Right lobe of liver (tissue), 6 donors: Measurements from ENCODE around the gene PHETA2. TPM values are rescaled to one million over a fixed set of nuclear protein-coding genes. Genes with fewer than 3 reads are reported as not detected.

Experiments
- ATAC-seq, 4 donors: fragments of 200-7000 bp; cut with Tn5 transposase; one replicate each; pipeline ENCODE4 v1.9.1; 2020; ENCODE audit warnings: mild to moderate bottlenecking in 4 of 4, moderate library complexity in 4 of 4
- DNase-seq, 3 donors: peaks; one replicate each; pipeline ENCODE4 v3.0.0-alpha.2; 2020
- H3K27ac ChIP-seq, 3 donors: fragments of 200-600 bp; one replicate each; pipeline ENCODE4 v1.8.0; 2022
- H3K27me3 ChIP-seq, 2 donors: fragments of 200-600 bp; one replicate each; pipeline ENCODE4 v1.8.0; 2022
- H3K36me3 ChIP-seq, 4 donors: fragments of 200-600 bp; sonication (generic) in 1 of 4; one replicate each; pipeline versions ENCODE4 v1.5.1 to v1.8.0; 2017 to 2022; ENCODE audit warnings: control low read depth in 1 of 4
- H3K4me1 ChIP-seq, 4 donors: fragments of 200-600 bp; sonication (generic) in 1 of 4; one replicate each; pipeline versions ENCODE4 v1.5.1 to v1.8.0; 2017 to 2022; ENCODE audit warnings: control low read depth in 1 of 4
- H3K4me3 ChIP-seq, 3 donors: fragments of 200-600 bp; one replicate each; pipeline ENCODE4 v1.8.0; 2022
- H3K9me3 ChIP-seq, 4 donors: fragments of 200-600 bp; sonication (generic) in 1 of 4; one replicate each; pipeline versions ENCODE4 v1.5.1 to v1.8.0; 2017 to 2022; ENCODE audit warnings: control low read depth in 1 of 4
- POLR2A ChIP-seq: fragments of 450-650 bp; IDR thresholded peaks from one replicate; pipeline ENCODE4 v1.6.1; 2017; ENCODE audit warnings: antibody characterized with exemption, mild to moderate bottlenecking
- WGBS: methylation state at CpG from one replicate; pipeline ENCODE4 v1.1.6; 2018; ENCODE audit warnings: low coverage, low lambda C conversion rate; ENCODE audit not compliant: insufficient coverage; ENCODE audit errors: missing lambda C conversion rate; 5-methylcytosine and 5-hydroxymethylcytosine counted together
- intact Hi-C, 2 donors: fragments of 100-400 bp; cut with DNase I; formaldehyde crosslinking; loops; one replicate each; pipeline versions ENCODE4 v1.11.2 to v1.14.1; 2022
- total RNA-seq, 6 experiments: library from RNA; depleted of rRNA in 2 of 6; stranded (reverse); fragments of >200 nt in 2 of 6; fragmentation: NEBNext Ultra II Directional in 3 of 6; extraction: Animal tissue kit (Norgen Biotek cat#: 25700) in 3 of 6; gene quantifications; one replicate each; pipeline versions ENCODE4 v1.1.0 to v1.2.4, GENCODE V29; 2016 to 2023
- TF ChIP-seq, protein P1 (sequence below), 4 donors: fragments of 200-600 bp in 3 of 4; fragments of 450-650 bp in 1 of 4; IDR thresholded peaks; one replicate each; pipeline versions ENCODE4 v1.5.1 to v1.8.0; 2016 to 2022; ENCODE audit warnings: antibody characterized with exemption in 4 of 4, mild to moderate bottlenecking in 2 of 4
- donor health status: DM: no; HTN: yes; CAD: no.
- donor health status: DM: no; HTN: no; CAD: no.
- donor health status: DM: no; HTN: no; CAD: no.
- donor health status: DM: no; HTN: yes; CAD: no.
- donor health status: DM: no; HTN: yes; CAD: no.

The PHETA2 gene
- total RNA-seq, 6 experiments from 2014 or later: 0.51 to 1.4 (median 0.97) TPM

DNA sequence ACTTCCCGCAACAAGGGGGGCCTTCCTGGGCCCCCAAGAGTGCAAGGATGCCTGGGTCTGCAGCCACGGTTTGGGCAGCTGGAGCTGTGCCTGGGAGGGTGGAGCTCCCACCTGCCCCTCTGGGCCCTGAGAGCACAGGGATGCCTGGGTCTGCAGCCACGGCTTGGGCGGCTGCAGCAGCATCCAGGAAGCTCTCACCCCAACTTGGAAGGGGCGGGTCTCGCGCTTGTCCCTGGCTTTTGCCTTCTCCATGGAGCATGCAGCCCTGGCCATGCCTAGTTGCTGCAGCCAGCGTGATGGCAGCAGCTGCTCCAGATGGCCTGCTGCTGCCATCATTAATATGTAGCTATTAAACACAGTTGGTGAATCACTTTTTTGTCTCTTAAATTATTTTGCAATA, 38.8 kb upstream of the PHETA2 start:
- WGBS: no CpG with 5 or more reads among the region's 8 CpGs
- no peak for ATAC-seq
- DNase-seq: no peak
- Histone ChIP-seq H3K9me3 (no peaks in the 10 kb centered on the region), H3K27me3 (no peaks in the 10 kb centered on the region), H3K36me3 (no peaks in the 10 kb centered on the region), H3K27ac (no peak overlapping the region), H3K4me3 (no peak overlapping the region), H3K4me1 (no peaks in the 10 kb centered on the region)
- intact Hi-C loops: no loop called here
- TF ChIP-seq, protein P1, sequence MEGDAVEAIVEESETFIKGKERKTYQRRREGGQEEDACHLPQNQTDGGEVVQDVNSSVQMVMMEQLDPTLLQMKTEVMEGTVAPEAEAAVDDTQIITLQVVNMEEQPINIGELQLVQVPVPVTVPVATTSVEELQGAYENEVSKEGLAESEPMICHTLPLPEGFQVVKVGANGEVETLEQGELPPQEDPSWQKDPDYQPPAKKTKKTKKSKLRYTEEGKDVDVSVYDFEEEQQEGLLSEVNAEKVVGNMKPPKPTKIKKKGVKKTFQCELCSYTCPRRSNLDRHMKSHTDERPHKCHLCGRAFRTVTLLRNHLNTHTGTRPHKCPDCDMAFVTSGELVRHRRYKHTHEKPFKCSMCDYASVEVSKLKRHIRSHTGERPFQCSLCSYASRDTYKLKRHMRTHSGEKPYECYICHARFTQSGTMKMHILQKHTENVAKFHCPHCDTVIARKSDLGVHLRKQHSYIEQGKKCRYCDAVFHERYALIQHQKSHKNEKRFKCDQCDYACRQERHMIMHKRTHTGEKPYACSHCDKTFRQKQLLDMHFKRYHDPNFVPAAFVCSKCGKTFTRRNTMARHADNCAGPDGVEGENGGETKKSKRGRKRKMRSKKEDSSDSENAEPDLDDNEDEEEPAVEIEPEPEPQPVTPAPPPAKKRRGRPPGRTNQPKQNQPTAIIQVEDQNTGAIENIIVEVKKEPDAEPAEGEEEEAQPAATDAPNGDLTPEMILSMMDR (IDR thresholded peaks at IDR 0.05): no peak
- no peak for TF ChIP-seq POLR2A

DNA sequence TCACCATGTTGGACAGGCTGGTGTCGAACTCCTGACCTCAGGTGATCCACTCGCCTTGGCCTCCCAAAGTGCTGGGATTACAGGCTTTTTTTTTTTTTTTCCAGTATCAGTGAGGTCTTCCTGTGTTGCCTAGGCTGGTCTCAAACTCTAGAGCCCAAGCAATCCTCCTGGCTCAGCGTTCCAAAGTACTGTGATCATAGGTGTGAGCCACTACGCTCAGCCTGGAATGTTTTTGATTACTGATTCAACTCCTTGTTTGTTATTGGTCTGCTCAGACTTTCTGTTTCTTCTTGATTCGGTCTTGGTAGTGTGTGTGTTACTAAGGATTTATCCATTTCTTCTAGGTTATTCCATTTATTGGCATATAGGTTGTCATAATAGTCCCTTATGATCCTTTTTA, 34.8 kb upstream of the PHETA2 start:
- Histone ChIP-seq H3K36me3 (no peaks in the 10 kb centered on the region), H3K4me1 (no peaks in the 10 kb centered on the region), H3K4me3 (no peak overlapping the region), H3K27me3 (no peaks in the 10 kb centered on the region), H3K27ac (no peak overlapping the region), H3K9me3 (peaks cover 0 to 8% (median 0%) of the 10 kb centered on the region in 4 donors)
- 91% methylated on average over 4 of the region's 5 CpGs for WGBS
- DNase-seq (no peak), ATAC-seq (no peak)
- no peak for TF ChIP-seq POLR2A
- TF ChIP-seq, protein P1 (IDR thresholded peaks at IDR 0.05): no peak
- intact Hi-C loops: no loop called here

DNA sequence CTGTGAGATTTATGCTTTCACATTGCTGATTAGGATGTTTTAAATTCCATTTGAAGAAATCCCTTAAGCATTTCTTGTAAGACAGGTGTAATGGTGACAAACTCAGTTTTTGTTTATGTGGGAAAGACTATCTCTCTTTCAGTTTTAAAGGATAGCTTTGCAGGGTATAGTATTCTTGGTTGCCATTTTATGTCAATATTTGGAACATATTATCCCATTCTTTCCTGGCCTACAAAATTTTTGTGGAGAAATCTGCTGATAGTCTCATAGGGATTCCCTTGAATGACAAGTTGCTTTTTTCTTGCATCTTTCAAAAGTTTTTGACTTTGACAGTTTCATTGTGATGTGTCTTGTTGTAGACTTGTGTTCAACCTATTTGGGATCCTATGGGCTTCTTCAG, 32.3 kb upstream of the PHETA2 start:
- no peaks in the 10 kb centered on the region for H3K4me1 ChIP-seq
- H3K36me3 ChIP-seq: no peaks in the 10 kb centered on the region
- H3K4me3 ChIP-seq: no peak overlapping the region
- H3K27me3 ChIP-seq: no peaks in the 10 kb centered on the region
- ATAC-seq: no peak
- intact Hi-C loops: no loop called here
- peaks cover 0 to 8% (median 0%) of the 10 kb centered on the region in 4 donors for H3K9me3 ChIP-seq
- no peak overlapping the region for H3K27ac ChIP-seq
- no peak for DNase-seq
- no peak for TF ChIP-seq POLR2A
- TF ChIP-seq, protein P1 (IDR thresholded peaks at IDR 0.05): no peak

DNA sequence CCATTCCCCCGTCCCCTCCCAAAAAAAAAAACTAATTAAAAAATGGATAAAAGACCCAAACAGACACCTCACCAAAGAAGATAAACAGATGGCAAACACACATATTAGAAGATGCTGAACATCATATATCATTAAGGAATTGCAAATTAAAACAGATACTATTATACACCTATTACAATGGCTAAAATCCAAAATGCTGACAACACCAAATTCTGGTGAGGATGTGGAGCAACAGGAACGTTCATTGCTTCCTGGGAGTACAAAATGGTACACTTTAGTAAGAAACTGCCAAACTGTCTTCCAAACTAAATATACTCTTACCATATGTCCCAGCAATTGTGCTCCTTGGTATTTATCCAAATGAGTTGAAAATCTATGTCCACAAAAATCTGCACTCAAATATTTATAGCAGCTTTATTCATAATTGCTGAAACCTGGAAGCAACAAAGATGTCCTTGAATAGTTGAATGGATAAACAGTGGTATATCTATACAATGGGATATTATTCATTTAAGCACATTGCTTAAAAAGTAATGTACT, 23.3 kb upstream of the PHETA2 start:
- 8% methylated on average over 1 of the region's 2 CpGs for WGBS
- Histone ChIP-seq H3K4me1 (no peaks in the 10 kb centered on the region), H3K9me3 (no peaks in the 10 kb centered on the region), H3K36me3 (no peaks in the 10 kb centered on the region), H3K27ac (no peak overlapping the region), H3K4me3 (no peak overlapping the region), H3K27me3 (no peaks in the 10 kb centered on the region)
- TF ChIP-seq POLR2A: no peak
- intact Hi-C loops: no loop called here
- no peak for ATAC-seq
- no peak for DNase-seq

DNA sequence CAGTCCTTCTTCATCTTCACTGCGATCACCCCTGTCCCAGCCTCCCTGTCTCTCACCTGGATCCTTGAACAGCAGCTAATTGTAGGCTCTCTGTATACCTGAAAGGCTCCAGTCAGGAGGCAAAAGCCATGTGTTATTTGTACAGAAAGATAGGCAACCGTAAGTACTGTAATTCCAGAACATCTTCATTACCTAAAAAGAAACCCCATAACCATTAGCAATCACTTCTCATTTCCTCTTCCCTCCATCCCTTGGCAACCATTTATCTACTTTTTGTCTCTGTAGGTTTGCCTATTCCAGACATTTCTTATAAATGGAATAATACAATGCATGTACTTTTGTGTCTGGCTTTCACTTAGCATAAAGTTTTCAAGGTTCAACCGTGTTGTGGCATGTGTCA, 21.3 kb upstream of the PHETA2 start:
- Histone ChIP-seq H3K36me3 (no peaks in the 10 kb centered on the region), H3K27me3 (no peaks in the 10 kb centered on the region), H3K4me1 (no peaks in the 10 kb centered on the region), H3K4me3 (no peak overlapping the region), H3K27ac (no peak overlapping the region), H3K9me3 (peaks cover 0 to 9% (median 3%) of the 10 kb centered on the region in 4 donors)
- TF ChIP-seq, protein P1 (IDR thresholded peaks at IDR 0.05): no peak
- no peak for TF ChIP-seq POLR2A
- intact Hi-C loops: no loop called here
- ATAC-seq (no peak), DNase-seq (no peak)
- WGBS: 63% methylated on average over 3 of the region's 3 CpGs
